Measurements from ENCODE around the gene ADGRA3.

ADGRA3 gene

DNA sequence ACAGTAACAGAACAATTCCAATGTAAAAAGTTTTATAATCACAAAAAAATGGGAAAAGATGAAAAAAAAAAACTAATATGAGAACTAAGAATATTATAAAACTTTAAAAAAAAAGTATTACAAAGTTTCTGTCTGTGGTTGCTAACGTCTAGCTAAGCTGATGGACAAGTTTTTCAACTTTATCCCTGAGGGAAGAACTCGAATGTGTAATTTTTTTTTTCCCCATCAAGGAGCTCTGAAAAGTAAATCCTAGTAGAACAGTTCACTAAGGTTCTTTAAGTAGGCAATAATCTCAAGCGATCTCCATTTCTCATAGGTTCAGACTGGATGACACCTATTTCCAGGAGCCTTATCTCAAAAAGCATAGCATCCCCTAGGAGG lies 14.2 kb downstream of the ADGRA3 start:
- Histone ChIP-seq H3K4me3 (no peak overlapping the region), H3K27me3 (no peaks in the 10 kb centered on the region), H4K20me1 (peaks cover 0 to 62% (median 4%) of the 10 kb centered on the region in 11 experiments; a peak in 10 of 22 replicates), H3K36me3 (peaks cover 0 to 25% (median 7%) of the 10 kb centered on the region in 11 experiments; a peak in 12 of 22 replicates), H3K4me2 (no peak overlapping the region), H3K9ac (no peak overlapping the region), H3K9me3 (replicated peaks in 1 of 11) (peaks cover 9 to 58% (median 34%) of the 10 kb centered on the region in 11 experiments; a peak in 21 of 22 replicates), H3K4me1 (peaks cover 0 to 8% (median 0%) of the 10 kb centered on the region in 10 experiments; a peak in 2 of 20 replicates), H3K27ac (no peak overlapping the region)
- no peak for TF ChIP-seq Cebpa-rat (IDR thresholded peaks at IDR 0.05)

- H3K9ac ChIP-seq = no peak overlapping the region
- no peak for TF ChIP-seq Cebpa-rat (IDR thresholded peaks at IDR 0.05)
- no peak overlapping the region for H3K4me3 ChIP-seq
- peaks cover 0 to 8% (median 0%) of the 10 kb centered on the region in 10 experiments; a peak in 2 of 20 replicates for H3K4me1 ChIP-seq
- H3K4me2 ChIP-seq = no peak overlapping the region
- peaks cover 9 to 59% (median 35%) of the 10 kb centered on the region in 11 experiments for H3K9me3 ChIP-seq (replicated peaks in 1 of 11)
- no peaks in the 10 kb centered on the region for H3K27me3 ChIP-seq
- H3K36me3 ChIP-seq = peaks cover 0 to 31% (median 14%) of the 10 kb centered on the region in 11 experiments; a peak in 13 of 22 replicates
- peaks cover 0 to 60% (median 4%) of the 10 kb centered on the region in 11 experiments; a peak in 11 of 22 replicates for H4K20me1 ChIP-seq
- no peak overlapping the region for H3K27ac ChIP-seq
Observed at GRCh38 chr4:22500831-22501714, 14.8 kb downstream of the ADGRA3 start.

- Histone ChIP-seq H3K4me1 (peaks cover 0 to 8% (median 0%) of the 10 kb centered on the region in 10 experiments; a peak in 2 of 20 replicates), H3K9ac (no peak overlapping the region), H3K36me3 (peaks cover 0 to 36% (median 15%) of the 10 kb centered on the region in 11 experiments; a peak in 15 of 22 replicates), H3K4me3 (no peak overlapping the region), H3K4me2 (no peak overlapping the region), H3K27me3 (no peaks in the 10 kb centered on the region), H3K9me3 (replicated peaks in 1 of 11) (peaks cover 16 to 64% (median 41%) of the 10 kb centered on the region in 11 experiments), H4K20me1 (peaks cover 0 to 52% (median 4%) of the 10 kb centered on the region in 11 experiments; a peak in 10 of 22 replicates), H3K27ac (no peak overlapping the region)
- no peak for TF ChIP-seq Cebpa-rat (IDR thresholded peaks at IDR 0.05)
Observed at GRCh38 chr4:22500128-22500611, 15.7 kb downstream of the ADGRA3 start.

- peaks cover 26 to 65% (median 49%) of the 10 kb centered on the region in 11 experiments for H3K9me3 ChIP-seq (replicated peaks in 1 of 11)
- no peak overlapping the region for H3K4me2 ChIP-seq
- TF ChIP-seq Cebpa-rat (IDR thresholded peaks at IDR 0.05) = no peak
- no peaks in the 10 kb centered on the region for H3K27me3 ChIP-seq
- no peak overlapping the region for H3K4me3 ChIP-seq
- peaks cover 0 to 38% (median 0%) of the 10 kb centered on the region in 11 experiments; a peak in 8 of 22 replicates for H4K20me1 ChIP-seq
- no peak overlapping the region for H3K9ac ChIP-seq
- peaks cover 0 to 39% (median 15%) of the 10 kb centered on the region in 11 experiments; a peak in 16 of 22 replicates for H3K36me3 ChIP-seq
- no peak overlapping the region for H3K27ac ChIP-seq
- peaks cover 0 to 8% (median 0%) of the 10 kb centered on the region in 10 experiments; a peak in 2 of 20 replicates for H3K4me1 ChIP-seq
Observed at GRCh38 chr4:22498866-22499265, 17.0 kb downstream of the ADGRA3 start.

- Histone ChIP-seq H3K27me3 (no peaks in the 10 kb centered on the region), H3K27ac (no peak overlapping the region), H3K9ac (no peak overlapping the region), H4K20me1 (peaks cover 0 to 35% (median 0%) of the 10 kb centered on the region in 11 experiments; a peak in 6 of 22 replicates), H3K4me3 (no peak overlapping the region), H3K9me3 (replicated peaks in 1 of 11) (peaks cover 36 to 90% (median 71%) of the 10 kb centered on the region in 11 experiments), H3K4me2 (no peak overlapping the region), H3K4me1 (no peaks in the 10 kb centered on the region), H3K36me3 (peaks cover 0 to 56% (median 22%) of the 10 kb centered on the region in 11 experiments; a peak in 16 of 22 replicates)
- TF ChIP-seq Cebpa-rat (IDR thresholded peaks at IDR 0.05) = no peak
Observed at GRCh38 chr4:22496165-22496813, 19.6 kb downstream of the ADGRA3 start.

GRCh38 chr4:22493523-22493922 lies 22.3 kb downstream of the ADGRA3 start:
- Histone ChIP-seq H4K20me1 (peaks cover 0 to 22% (median 0%) of the 10 kb centered on the region in 11 experiments; a peak in 4 of 22 replicates), H3K27me3 (no peaks in the 10 kb centered on the region), H3K4me1 (peaks cover 0 to 7% (median 5%) of the 10 kb centered on the region in 10 experiments; a peak in 7 of 20 replicates), H3K9ac (no peak overlapping the region), H3K4me3 (no peak overlapping the region), H3K9me3 (replicated peaks in 1 of 11) (peaks cover 36 to 94% (median 88%) of the 10 kb centered on the region in 11 experiments), H3K4me2 (no peak overlapping the region), H3K27ac (no peak overlapping the region), H3K36me3 (peaks cover 0 to 62% (median 23%) of the 10 kb centered on the region in 11 experiments; a peak in 17 of 22 replicates)
- no peak for TF ChIP-seq Cebpa-rat (IDR thresholded peaks at IDR 0.05)

DNA sequence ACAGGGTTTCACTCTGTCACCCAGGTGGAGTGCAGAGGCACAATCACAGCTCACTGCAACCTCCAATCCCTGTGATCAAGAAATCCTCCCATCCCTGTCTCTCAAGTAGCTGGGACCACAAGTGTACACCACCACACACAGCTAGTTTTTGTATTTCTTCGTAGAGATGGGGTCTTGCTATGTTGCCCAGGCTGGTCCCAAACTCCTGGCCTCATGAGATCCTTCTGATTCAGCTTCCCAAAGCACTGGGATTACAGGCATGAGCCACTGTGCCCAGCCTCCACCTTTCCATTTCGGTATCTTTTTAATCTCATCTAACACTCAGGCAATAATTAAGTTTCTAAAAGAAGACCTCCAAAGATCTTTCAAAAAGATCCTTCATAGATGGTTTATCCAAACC lies 22.9 kb downstream of the ADGRA3 start:
- Histone ChIP-seq H4K20me1 (peaks cover 0 to 25% (median 0%) of the 10 kb centered on the region in 11 experiments; a peak in 4 of 22 replicates), H3K27me3 (no peaks in the 10 kb centered on the region), H3K4me1 (peaks cover 0 to 12% (median 10%) of the 10 kb centered on the region in 10 experiments; a peak in 8 of 20 replicates), H3K27ac (no peak overlapping the region), H3K4me2 (no peak overlapping the region), H3K9me3 (replicated peaks in 1 of 11) (peaks cover 35 to 95% (median 87%) of the 10 kb centered on the region in 11 experiments), H3K36me3 (peaks cover 0 to 60% (median 23%) of the 10 kb centered on the region in 11 experiments; a peak in 17 of 22 replicates), H3K9ac (no peak overlapping the region), H3K4me3 (no peak overlapping the region)
- TF ChIP-seq Cebpa-rat (IDR thresholded peaks at IDR 0.05) = no peak

- H3K4me3 ChIP-seq = no peak overlapping the region
- no peak overlapping the region for H3K9ac ChIP-seq
- H3K4me2 ChIP-seq = no peak overlapping the region
- H3K9me3 ChIP-seq (replicated peaks in 1 of 11) = peaks cover 27 to 88% (median 76%) of the 10 kb centered on the region in 11 experiments; a peak in 21 of 22 replicates
- no peaks in the 10 kb centered on the region for H3K27me3 ChIP-seq
- H4K20me1 ChIP-seq = peaks cover 0 to 30% (median 0%) of the 10 kb centered on the region in 11 experiments; a peak in 5 of 22 replicates
- H3K27ac ChIP-seq = no peak overlapping the region
- peaks cover 0 to 59% (median 23%) of the 10 kb centered on the region in 11 experiments; a peak in 17 of 22 replicates for H3K36me3 ChIP-seq
- TF ChIP-seq Cebpa-rat (IDR thresholded peaks at IDR 0.05) = no peak
- H3K4me1 ChIP-seq = peaks cover 0 to 23% (median 14%) of the 10 kb centered on the region in 10 experiments; a peak in 8 of 20 replicates
Observed at GRCh38 chr4:22491939-22492338, 23.9 kb downstream of the ADGRA3 start.

All from BLaER1 treated with 17β-estradiol and CSF1 and Interleukin-3, amounts not matched to agents 10 nM and 100 nM (cell line).